Activated T-cell treated with anti-CD3 and anti-CD28 coated beads for 48 hours (primary cell): ENCODE measurements around the gene FBL.
"Not testable (repeated sequence)": the region's sequence is repeated elsewhere in the genome, so short reads cannot be mapped to it uniquely, and the experiment has no call there.

ENCODE experiments used
- DNase-seq: peaks from one replicate; pipeline ENCODE4 v3.0.0-alpha.2; 2020; ENCODE audit warnings: low read depth

FBL gene

DNA sequence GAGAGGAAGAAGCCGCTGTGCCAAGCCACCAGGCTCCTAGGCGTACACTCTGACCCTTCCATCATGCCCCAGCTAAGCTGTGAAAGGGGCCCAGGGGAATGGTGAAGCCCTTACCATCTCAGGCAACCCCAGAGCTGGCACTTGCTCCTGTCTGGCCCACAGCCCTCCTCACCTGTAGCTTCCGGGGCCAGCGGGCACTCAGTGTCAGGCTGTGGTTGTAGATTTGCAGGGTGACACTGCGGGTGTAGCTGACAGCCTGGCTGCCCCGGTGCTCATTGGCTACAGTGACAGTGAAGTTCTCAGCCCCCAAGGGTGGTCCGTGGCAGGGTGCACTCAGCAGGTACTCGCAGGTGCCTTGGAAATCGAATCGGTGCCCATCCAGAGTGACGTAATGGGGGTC is 30.3 kb upstream of the FBL start:
- DNase-seq = not testable (repeated sequence)

DNA sequence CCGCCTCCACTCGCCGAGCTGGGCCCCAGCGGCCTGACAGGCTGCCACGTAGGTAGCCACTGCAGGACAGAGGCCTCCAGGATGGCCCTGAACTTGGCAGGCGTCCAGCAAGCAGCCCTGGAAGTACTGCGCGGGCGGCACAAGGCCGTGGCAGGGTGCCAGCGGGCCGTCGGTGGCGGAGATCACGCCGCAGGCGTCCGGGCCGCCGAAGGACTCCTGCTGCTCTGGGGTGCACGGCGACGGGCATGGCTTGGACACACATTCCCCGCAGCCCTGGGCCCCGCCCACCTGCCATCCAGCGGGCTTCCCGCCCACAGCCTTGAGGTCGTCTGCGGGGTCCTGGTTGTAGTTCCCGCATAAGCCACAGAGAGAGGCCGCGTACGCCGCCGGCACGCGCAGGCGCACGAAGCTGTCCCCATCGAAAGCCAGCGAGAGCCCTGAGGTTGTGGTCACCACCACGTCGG is 29.3 kb upstream of the FBL start:
- not testable (repeated sequence) for DNase-seq

DNA sequence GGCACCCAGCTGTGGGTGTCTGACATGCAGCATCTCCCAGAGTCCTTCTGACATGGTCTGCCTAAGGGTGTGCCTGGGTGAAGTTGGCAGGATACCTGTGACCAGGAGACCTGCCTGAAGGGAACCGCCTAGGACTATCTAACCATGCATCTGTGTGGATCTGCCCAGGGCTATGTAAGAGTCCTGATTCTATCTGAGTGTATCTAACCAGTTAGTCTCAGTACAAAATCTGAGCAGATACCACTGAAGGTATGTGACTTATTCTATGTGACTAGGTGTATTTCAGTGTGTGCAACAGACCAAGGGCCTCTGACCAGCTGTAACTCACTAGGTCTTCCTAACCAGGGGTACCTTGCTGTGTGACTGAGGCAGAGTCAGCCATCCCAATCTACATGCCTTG is 28.2 kb upstream of the FBL start:
- no peak for DNase-seq

DNA sequence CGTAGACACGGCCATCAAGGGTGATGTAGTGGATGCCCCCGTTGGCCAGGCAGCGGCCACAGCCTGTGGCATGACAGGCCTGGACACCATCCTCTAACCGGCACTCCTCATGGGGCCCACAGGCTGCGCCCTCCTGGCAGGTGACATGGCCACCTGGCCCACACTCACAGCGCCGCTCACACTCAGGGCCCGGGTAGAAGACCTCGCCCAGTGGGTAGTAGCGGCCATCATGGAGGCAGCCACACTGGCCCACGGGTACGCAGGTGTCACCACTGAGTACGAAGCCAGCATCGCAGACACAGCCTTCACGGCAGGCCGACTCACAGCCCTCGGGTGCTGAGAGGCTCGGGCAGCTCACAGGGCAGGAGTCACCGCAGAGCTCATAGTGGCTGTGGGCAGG is 27.2 kb upstream of the FBL start:
- no peak for DNase-seq

DNA sequence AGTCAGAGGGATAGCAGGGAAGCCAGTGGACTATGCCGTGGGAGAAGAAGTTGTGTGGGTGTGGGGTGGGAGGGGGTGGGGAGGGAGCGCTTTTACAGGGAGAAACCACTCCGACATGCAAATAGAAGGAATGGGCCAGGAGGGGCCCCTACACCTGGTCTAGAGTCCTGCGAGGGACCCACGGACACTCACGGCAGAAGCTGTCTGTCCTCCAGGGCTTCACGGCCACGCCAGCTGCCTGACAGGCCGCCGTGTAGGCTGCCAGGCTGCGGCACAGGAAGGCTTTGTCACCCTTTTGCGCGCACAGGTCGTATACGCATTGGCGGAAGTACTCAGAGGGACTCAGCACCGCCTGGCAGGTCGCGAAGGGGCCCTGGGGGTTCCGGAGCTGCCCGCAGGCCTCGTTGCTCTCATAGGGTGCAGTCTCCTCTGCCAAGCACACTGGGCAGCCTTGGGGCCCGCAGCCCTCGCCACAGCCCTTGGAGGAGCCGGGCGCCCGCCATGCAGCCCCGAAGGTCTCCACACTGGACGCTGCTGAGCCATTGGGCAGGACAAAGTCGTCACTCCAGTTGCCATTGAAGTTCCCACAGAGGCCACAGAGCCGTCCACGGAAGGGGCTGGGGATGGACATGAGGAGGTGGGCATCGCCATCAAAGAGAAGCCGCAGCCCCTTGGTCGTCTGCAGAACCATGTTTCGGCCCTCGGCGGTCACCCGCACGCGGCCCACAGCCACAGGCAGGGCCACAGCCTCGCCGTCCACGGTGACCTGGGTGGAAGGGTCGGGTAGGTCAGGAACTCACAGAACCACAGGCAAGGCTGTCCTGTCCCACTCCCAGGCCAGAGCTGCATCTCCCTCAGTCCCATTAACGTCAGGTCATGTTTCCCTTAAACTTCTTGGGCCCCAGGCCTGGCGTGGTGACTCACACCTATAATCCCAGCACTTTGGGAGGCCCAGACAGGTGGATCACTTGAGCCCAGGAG is 26.0 kb upstream of the FBL start:
- no peak for DNase-seq

DNA sequence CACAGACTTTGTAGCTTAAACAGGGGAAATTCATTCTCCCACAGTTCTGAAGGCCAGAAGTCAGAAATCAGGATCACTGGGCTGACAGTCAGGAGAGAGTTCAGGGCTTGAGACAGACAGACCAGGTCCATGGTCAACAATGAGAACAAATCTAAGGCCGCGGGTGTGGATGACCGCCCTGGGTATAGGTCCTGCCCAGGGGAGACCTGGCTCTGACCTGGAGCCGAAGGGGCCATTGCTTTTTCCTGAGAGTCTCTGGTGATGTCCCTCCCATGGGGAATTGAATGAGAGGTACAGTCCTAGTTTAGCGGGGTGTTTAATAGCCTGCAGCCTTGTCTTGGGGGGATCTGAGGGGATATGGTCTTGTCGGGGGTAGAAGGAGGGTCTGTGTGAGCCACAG is 25.2 kb upstream of the FBL start:
- DNase-seq = no peak

DNA sequence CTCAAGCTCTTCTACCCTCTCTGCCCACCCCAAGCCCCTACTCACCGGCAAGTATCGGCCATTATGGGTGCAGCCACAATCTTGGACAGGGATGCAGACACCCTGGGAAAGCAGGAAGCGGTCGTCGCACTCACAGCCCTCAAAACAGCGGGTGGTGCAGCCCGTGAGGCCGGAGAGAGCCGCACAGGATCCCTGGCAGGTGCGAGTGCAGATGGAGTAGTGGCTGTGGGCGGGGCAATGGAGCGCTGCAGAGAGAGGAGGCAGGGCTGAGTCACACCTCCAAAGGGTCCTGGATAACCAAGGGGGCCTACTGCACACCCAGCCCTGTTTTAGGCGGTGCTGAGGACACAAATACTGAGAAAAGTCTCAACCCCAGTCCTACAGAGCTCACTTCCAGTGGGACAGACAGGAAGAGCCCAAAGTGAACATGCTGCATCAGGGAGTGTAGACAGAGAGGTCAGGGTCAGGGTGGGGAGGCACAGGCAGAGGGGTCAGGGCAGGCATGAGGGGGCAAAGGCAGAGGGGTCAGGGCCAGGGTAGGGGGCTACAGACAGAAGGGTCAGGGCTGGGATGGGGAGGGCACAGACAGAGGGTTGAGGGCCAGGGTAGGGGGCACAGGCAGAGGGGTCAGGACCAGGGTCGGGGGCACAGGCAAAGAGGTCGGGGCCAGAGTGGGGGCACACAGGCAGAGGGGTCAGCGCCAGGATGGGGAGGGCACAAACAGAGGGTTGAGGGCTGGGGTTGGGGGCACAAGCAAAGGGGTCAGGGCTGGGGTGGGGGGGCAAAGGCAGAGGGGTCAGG is 24.2 kb upstream of the FBL start:
- no peak for DNase-seq

DNA sequence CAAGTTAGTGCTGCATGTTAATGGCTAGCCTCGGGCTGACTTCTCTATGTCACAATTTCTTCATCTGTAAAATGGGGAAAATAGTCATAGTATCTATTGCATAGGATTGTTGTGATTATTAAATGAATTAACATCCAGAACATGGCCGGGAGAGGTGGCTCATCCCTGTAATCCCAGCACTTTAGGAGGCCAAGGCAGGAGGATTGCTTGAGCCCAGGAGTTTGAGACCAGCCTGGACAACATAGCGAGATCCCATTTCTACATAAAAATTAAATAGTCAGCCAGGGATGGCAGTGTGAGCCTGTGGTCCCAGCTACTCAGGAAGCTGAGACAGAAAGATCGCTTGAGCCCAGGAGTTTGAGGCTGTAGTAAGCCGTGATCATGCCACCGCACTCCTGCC is 21.8 kb upstream of the FBL start:
- no peak for DNase-seq

DNA sequence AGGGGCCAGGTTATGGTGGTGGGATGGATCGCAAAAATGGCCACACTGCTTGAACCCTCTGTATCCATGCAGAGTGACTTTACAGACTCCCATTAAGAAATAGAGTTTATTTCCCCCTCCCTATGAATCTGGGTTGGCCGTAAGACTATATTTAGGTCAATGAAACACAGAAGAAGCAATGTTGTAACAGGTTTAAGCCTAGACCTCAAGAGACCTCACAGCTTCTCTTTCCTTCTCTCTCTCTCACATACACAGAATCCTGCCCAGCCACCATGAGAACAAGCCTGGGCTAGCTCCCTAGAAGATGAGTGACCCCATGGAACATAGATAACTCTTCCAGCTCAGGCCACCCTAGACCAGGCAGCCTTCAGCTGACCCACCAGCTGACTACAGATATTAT is 21.0 kb upstream of the FBL start:
- DNase-seq = no peak

DNA sequence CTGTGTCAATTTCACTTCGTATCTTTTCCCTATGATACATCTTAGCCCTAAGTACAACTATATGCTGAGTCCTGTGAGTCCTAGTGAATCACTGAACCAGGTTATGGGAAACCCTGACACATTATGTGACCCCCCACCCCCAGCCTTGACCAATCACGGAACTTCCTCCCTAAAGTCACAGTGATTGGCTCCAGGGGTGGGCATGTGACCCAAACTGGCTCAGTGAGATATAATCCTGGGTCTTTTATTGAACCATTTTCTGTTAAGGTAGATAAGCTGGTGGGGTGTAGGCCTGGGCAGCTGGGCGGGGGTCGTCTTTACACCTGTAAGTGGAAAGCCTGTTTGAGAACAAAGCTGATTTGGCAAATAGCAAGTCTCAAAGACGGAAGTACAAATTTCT is 19.8 kb upstream of the FBL start:
- DNase-seq = no peak

DNA sequence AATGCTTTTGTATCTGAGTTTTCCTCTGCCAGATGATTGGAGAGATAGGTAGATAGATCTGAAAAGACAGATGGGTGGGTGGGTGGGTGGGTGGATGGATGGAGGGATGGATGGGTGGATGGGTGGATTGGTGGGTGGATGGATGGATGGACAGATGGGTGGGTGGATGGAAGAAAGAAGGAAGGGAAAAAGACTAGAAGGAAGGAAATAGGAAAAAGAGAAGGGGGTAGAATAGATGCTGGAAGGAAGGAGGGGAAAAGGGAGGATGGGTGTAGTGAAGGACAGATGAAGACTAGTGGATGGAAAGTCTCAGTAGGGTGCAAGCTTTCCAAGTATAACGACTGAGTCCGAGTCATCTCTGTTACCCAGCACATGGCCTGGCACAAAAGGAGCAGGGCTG is 19.0 kb upstream of the FBL start:
- no peak for DNase-seq

DNA sequence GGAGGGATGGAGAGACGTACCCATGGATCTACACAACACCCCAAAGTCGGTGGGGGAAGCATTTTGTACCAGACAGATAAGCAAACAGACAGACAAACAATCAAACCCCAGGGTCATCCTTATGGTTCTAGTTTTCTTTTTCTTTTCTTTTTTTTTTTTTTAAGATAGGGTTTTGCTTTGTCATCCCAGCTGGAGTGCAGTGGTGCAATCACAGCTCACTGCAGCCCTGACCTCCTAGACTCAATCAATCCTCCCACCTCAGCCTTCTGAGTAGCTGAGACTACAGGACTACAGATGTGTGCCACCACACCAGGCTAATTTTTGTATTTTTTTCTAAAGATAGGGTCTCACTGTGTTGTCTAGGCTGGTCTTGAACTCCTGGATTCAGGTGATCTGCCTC is 17.9 kb upstream of the FBL start:
- no peak for DNase-seq

DNA sequence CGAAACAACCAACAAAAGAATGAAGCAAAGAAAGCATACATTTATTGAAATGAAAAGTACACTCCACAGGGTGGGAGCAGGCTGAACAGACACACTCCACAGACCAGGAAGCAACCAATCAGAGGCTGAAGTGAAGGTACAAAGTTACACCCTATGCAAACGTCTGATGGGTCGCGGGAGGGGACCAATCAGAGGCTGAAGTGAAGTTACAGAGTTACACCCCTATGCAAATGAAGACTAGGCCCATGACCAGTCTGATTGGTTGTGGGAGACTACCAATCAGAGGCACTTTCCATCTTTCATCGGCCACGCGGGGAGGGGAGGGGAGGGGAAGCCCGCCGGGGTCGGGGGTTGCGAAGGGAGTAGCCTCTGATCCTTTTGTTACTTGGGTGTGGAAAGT is 12.4 kb upstream of the FBL start:
- no peak for DNase-seq

DNA sequence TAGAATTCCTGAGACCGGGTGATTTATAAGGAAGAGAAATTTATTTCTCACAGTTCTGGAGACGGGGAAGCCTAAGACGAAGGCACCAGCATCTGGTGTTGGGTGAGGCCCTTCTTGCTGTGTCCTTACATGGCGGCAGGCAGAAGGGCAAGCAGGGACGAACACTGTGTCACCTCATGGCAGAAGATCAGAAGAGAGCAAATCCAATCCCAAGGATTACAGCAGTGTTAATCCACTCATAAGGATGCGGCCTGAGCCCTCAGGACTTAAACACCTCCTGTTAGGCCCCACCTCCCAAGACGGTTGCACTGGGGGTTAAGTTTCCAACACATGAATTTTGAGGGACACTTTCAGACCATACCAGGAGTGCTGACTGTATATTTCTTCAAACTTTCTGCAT is 6.7 kb upstream of the FBL start:
- DNase-seq = no peak

DNA sequence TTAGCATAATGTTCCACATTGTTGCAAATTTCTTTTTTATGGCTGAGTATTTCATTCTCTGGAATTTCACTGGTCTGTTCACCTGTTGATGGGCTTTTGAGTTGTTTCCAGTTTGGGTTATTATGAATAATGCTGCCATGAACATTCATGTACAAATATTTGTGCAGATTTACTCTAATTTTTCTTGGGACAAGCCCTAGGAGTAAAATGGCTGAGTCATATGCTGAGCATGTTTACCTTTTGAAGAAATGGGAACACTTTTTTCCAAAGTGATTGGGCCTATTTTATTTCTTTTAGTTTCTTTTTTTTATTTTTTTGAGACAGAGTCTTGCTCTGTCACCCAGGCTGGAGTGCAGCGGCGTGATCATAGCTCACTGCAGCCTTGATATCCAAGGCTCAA is 4.7 kb upstream of the FBL start:
- no peak for DNase-seq

DNA sequence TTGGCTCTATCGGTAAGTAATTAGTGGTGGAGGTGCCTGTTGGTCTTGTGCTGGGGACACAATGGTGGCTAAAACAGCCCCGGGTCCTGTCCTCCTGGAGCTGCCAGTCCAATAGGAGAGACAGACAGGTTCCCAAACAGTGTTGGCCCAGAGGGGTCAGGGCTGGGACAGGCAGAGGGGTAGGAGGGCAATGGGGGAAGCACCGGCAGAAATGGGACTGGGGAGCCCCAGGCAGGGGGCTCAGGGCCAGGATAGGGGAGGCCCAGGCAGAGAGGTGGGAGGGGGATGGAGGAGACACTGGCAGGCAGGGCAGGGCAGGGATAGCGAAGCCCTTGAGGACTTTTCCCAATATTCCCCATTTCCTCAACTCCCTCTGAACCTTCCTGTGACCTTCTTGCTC is 2.2 kb upstream of the FBL start:
- no peak for DNase-seq

DNA sequence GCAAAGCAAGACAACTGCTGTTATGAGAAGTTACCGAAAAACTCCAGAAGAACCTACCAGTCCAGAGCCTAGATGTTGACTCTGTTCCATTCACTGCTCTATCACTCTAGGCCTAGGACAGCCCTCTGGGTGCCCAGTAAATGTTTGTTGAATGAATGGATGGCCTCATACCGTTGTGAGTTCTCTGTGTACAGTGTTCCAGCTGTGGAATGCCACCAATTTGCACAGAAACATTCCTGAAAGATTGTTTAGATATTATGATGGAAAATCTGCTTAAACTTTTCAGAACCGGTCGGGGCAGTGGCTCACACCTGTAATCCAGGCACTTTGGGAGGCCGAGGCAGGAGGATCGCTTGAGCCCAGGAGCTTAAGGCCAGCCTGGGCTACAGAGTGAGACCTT is 1.3 kb upstream of the FBL start:
- no peak for DNase-seq

DNA sequence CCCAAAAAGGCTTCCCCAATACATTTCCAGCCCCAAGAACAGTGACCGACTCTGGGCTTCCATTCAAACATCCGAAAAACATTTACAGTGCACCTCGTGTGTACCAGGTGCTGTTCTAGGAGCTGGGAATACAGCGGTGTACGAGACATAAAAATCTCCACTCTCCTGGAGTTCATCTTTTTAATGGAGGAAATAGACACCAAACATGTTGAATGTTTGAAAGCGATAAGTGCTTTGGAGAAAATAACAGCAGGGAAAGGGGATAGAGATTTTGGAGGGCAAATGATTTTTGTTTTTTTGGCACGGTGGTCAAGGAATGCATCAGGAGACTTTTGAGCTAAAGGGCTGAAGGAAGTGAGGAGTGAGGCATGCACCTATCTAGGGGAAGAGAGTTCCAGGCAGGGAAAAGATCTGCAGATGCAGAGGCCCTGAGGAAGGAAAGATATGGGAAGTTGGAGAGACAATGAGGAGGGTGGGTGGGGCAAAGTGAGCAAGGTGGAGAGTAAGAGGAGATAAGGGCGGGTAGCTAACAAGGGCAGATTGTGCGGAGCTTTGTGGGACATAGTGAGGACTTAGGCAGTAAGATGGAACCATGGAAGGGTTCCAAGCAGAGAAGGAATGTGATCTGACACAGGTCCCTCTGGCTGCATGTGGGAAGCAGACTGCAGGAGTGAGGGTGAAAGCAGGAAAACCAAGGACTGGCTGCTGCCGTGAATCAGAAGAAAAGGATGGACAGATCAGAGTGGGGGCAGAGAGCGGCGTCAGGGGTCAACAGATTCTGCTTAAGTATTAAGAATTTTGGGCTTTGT is 703 bp upstream of the FBL start:
- DNase-seq = no peak

DNA sequence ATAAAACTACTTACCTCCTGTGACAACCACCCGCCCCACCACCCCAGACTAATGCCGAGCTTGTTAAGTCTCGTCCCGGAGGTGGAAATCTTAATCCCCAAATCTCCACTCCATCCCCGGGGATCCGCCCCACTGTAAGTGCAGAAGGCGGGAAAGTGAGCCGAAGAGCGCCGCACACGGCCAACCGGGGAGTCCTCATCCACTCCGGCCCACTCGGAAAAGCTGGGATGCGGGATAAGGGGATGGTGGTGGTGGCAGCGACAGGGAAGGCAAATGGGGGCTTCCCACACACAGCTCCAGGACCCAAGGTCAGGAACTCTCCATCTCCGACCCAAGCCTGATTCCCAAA is 621 bp downstream of the FBL start:
- no peak for DNase-seq

DNA sequence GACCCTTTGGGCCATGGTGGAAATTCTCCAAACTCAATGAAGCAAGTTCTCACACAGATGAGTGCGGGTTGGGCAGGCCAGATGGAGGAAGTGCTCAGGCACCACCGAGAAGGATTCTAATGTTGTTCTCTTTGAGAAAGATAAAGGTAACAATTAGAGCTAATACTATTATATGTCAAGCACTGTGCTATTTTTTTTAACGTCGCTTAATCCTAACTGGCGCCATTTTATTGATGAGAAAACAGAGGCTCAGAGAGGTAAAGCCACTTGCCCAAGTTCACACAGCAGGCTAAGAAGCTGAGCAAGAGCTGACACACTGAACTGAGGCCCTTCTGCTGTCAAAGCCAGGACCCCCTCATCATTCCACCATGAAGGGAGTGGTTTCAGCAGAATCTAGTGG is 1.0 kb downstream of the FBL start:
- DNase-seq = no peak

DNA sequence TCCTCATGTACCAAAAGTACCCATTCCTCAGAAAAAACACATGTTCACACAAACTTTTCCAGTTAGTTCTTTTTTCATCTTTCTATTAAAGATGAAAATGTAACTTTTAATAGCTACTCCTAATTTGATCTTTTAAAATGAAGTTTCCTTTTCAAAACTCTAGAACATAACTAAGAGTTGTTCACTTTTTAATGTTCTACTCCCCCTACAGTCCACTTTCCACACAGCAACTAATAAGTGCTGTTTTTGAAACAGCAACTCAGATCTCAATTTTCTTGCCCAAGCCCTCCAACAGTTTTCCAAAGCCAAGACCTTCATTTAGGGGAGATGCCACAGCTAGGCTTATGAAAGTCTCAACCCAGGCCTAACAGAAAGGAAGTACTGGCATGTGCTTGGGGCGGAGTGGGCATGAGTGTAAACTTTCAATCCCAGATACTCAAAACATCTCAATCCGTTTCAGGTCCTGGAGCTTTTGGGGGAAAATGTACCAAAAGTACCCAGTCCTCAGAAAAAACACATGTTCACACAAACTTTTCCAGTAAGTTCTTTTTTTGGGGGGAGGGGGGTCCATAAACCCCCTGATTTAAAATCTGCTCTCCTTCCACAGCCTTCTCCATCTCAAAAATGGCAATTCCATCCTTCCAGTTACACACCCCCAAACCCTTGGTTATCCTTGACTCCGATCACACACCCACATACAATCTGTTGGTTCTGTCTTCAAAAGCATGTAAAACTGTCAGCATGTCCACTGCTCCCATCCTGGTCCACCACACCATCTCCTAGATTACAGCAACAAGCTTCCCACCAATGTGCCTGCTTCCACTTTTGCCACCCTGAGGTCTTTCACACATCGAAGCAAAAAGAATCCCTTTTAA is 2.0 kb downstream of the FBL start:
- DNase-seq = no peak
